Right hindlimb (tissue), 1 donor: Measurements from ENCODE around the gene MACROD2.

Source experiments
- DNase-seq: peaks from one replicate; pipeline ENCODE4 v3.0.0-alpha.2; 2018

Gene MACROD2

GRCh38 chr20:14064333-14064732, 69.0 kb downstream of the MACROD2 start:
- DNase-seq: no peak

DNA sequence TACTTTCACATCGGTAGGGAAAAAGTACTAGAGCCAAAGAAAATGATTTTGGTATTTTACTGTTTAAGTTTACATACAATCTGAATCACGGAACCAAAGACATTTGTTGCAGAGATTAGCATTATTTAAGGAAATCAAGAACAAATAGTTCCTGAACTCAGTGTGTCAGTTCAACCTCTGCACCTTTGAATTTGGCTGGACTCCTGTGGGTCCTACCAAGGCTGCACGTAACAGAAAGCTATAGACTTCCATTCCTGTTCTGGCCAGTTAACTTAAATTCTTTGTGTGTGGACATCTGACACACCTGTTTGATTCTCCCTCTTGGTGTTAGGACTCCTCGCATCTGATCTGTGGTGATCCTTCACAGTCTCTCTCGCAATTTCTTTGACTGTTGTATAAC, 69.6 kb downstream of the MACROD2 start:
- DNase-seq: no peak

DNA sequence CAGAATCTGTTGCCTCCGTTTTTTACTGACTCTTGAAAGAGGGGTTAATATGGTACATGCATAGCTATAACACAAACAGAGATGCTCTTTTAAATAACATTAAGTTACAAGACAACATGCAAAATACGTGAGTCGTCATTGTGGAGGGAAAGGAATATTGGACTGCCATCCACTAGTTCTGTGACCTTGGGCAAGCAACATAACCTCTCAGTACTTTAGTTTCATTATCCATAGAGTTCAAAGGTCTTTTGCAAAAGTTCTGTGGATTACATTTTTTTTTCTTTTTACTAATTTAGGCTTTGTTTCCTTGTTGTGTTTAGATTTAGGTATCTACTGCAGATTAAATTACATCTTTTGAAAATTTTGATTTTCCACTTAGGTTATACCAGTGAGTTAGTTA, 70.5 kb downstream of the MACROD2 start:
- DNase-seq: no peak

DNA sequence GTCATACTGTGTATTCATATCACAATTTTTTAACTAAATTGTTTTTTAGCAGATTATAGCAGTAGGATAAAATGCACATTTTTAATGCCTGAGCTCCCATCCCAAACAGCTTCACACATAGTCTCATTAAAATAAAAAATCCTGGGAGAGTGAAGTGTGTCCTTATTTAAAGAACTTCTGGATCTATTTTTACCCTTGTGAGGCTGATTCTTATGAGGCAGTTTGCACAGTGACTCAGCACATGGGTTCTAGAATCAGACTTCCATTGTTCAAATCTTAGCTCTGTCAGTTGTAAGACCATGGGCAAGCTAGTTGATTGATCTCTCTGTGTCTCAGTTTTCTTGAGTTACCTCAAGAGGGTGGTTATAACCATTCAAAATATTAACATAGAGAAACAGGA, 72.3 kb downstream of the MACROD2 start:
- no peak for DNase-seq

DNA sequence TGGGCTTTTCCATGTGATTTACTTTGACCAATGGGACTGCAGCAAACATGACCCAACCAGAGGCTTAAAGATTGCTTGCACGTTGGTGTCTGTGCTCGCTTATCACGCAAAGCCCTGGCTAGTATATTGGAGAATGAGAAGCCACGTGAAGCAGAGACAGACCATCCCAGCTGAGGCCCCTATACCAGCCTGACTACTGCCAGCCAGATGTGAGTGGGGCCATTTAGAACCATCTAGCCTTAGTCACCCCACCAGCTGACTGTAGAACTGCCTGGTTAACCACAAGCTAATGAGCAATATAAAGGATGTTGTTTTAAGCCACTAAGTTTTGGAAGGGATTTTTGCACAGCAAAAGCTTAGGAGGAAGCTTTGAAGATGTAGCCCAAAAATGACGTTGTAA, 74.5 kb downstream of the MACROD2 start:
- no peak for DNase-seq

GRCh38 chr20:14093652-14094051, 98.3 kb downstream of the MACROD2 start:
- no peak for DNase-seq

- DNase-seq: no peak
Measured at GRCh38 chr20:14098261-14098660, 102.9 kb downstream of the MACROD2 start.

GRCh38 chr20:14113416-14113815, 118.1 kb downstream of the MACROD2 start:
- no peak for DNase-seq

DNA sequence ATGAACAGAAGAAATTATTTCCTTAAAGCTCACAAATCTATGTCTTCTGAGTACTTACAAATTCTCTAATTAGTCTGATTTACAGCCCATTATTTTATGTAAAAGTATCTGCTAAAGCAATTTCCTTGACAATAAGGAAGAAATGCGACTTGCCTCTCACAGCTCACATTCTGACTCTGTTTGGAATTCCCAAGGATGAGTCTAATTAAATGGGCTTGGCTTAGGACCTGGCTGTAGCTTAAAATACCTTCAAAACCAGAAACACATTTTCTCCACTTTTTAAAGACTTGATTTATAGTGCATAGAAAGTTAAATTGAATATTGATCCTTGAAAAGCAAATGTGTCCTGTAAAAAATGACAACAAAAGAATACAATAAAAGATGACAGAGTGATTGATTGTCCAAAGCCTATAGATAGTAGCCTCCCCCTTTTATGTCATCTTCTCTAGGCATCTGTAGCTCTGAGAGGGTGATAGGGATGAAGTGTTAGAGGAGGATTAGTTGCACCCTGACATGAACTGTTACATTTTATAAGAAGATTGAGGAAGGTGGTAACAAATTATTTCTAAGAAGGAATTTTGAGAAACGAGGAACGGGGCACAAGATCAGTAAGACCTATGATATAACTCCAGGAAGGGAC, 118.9 kb downstream of the MACROD2 start:
- no peak for DNase-seq

DNA sequence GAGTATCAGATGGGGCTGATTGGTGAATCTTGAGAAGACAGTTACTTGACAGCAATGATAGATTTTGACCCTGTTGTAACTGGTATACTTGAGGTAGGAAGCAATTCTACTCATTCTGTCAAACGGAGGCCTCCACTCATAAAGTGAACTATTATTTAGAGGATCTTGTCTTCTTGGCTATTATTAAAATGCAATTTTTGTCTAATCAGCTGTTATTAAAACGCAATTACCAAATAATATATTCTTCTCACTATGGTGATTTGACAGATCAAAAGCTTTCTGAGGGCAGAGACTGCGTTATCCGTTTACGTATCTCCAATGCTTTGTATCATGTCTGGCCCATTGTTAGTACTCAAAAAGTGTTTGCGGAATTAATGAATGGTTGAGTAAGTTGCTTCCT, 120.7 kb downstream of the MACROD2 start:
- DNase-seq: no peak

GRCh38 chr20:14117768-14118167, 122.5 kb downstream of the MACROD2 start:
- DNase-seq: no peak

GRCh38 chr20:14126856-14127255, 131.5 kb downstream of the MACROD2 start:
- DNase-seq: no peak

GRCh38 chr20:14127514-14128223, 132.4 kb downstream of the MACROD2 start:
- no peak for DNase-seq

GRCh38 chr20:14134004-14134403, 138.7 kb downstream of the MACROD2 start:
- DNase-seq: no peak

GRCh38 chr20:14142171-14142570, 146.9 kb downstream of the MACROD2 start:
- DNase-seq: peak; percentile 62

DNA sequence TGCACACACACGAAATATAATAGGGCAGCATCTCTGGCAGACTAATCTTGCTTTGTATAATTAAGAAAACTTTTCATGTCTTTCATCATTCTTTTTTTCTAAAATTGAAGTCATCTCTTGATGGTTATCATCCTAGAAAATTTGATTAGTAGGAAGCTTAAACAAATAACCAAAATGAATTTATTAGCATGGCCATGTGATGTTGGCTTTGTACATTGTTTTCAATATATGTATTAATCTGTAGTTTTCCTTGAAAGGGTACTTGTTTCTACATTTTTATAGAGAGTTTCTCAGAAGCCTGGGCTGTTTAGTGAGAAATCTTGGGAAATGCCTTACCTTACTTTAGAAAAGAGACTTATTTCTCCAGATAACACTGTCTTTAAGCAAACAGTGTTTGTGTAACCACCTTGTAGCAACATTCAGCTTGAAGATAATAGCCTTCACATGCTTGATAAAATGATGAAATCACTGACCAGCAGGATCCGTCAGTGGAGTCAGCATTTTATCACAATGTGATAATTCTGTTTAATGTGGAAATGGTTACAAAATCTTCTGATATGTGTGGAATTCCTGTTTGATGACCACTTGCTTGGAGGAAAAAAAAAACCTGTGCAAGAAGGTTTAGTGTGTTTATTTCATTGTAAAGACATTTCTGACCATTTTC, 147.8 kb downstream of the MACROD2 start:
- no peak for DNase-seq

GRCh38 chr20:14148042-14148441, 152.7 kb downstream of the MACROD2 start:
- no peak for DNase-seq

GRCh38 chr20:14155361-14155760, 160.0 kb downstream of the MACROD2 start:
- no peak for DNase-seq

DNA sequence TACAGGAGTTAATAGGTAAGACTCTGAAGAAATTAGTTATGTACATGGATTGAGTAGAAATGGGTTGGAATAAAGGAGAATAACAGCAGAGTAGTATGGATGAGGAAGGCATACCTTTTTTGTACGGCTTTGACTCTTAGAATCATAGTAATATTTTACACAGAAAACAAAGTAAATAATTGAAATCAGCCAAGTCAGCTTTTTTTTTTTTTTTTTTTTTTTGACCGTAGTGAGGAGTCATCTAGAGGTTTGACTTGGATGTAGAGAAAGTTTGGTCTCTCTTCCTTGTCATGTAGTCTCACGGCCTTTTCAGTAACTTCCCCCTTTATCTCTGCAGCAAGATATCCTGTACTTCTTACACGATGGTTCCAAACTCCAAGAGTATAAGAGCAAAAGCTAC, 183.2 kb downstream of the MACROD2 start:
- no peak for DNase-seq

DNA sequence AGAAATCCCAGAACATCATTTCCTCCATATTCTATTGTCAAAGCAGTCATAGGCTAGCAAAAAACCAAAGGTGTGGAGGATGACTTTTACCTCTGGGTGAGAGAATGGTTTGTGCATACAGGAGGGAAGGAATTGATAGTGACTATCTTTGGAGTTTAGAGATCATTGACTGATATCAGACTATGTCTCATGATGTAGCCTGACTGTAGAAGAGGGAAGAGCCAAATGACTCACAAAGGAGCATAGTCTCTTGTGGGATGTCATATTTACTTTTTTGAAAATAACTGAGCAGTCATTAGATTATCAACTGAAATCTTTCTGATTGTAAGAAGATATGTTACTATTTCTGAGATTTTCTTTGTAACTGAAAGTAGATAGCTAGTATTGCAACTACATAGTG, 183.6 kb downstream of the MACROD2 start:
- no peak for DNase-seq

GRCh38 chr20:14189794-14190402, 194.6 kb downstream of the MACROD2 start:
- no peak for DNase-seq

DNA sequence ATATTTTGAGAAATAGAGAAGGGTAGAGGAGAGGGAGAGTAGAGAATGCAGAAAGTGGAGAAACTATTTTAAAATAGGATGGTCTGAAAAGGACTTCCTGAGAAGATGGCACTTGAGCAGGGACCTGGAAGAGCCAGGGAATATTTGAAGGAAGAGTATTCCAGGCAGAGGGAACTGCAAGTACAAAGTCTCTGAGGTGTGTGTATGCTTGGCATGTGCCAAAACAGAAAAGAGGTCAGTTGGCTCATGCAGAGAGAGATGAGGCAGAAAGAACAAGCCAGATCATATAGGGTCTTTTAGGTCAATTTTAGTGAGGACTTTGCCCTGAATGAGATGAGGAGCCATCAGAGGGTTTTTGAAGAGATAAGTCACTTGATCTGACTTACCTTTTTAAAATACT, 196.2 kb downstream of the MACROD2 start:
- no peak for DNase-seq

DNA sequence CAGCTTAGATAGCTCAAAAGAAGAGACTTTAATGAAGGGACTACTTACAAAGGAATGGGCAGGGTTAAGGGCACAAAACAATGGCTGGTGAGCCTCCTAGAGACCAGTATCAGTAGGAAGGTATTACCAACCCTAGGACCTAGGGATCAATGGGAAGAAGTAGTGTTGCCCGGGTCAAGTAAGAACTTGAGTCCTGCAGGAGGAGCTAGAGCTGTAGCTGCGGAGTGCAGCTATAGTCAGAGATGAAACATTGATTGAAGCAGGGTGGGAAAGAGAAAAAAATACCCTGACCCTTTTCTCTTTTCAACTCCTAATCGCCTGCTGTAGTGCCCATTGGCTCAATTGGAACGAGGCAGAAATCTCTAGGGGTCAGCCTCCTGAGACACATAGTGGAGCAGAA, 198.1 kb downstream of the MACROD2 start:
- no peak for DNase-seq

DNA sequence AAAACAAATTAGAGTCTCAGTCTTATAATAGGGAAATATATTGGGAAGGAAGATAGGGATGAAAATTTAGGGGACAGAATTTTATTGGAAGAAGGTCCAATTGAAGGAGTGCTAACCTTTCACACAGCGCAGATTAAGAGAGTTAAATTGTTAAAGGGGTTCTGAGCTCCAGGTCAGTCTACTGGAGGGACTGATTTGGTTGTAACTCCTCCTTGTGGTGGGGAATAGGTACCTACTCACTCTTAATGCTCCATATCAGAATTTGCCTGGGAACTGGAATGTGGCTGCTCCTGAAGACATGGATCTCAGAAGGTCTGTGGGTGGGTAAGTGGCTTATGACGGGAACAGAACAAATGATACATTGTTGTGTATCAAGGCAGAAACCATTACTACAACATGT, 198.6 kb downstream of the MACROD2 start:
- DNase-seq: no peak
